ENCODE measurements around the gene PLA2G3. TPM values are rescaled to one million over a fixed set of nuclear protein-coding genes. Genes with fewer than 3 reads are reported as not detected.

Gene PLA2G3
- polyA plus RNA-seq, 1 experiment = 0.10 TPM

DNA sequence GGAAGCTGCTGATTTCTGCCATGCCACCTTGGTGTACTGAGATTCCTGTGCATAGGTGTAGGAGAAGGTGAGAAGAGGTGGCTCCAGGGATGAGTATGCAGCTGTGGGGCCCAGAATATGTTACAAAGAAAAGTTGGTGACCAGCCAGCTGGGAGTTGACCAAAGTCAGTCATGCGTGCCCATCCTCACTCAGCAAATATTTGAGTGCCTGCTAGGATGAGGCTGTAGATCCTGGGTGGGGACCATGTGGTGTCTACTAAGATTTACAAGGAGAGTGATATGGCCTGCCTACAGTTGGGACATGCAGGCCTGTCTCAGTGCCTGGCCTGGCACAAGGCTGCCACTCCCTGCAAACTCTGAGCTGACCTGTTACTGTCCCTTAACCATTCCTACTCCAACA lies 39.0 kb upstream of the PLA2G3 start:
- Histone ChIP-seq H3K4me3 (ENCODE audit: low read depth, low read length) (no peak overlapping the region), H3K27ac (ENCODE audit: low read depth, low read length) (no peak overlapping the region), H3K27me3 (ENCODE audit: control insufficient read depth, insufficient read depth, low read length) (no peaks in the 10 kb centered on the region), H3K9me3 (ENCODE audit: control insufficient read depth, insufficient read depth, low read length) (peaks cover 3% of the 10 kb centered on the region; the same call in 1 of the 2 replicates)
- DNase-seq (ENCODE audit: low read depth, low spot score) = no peak
- TF ChIP-seq, protein P1, sequence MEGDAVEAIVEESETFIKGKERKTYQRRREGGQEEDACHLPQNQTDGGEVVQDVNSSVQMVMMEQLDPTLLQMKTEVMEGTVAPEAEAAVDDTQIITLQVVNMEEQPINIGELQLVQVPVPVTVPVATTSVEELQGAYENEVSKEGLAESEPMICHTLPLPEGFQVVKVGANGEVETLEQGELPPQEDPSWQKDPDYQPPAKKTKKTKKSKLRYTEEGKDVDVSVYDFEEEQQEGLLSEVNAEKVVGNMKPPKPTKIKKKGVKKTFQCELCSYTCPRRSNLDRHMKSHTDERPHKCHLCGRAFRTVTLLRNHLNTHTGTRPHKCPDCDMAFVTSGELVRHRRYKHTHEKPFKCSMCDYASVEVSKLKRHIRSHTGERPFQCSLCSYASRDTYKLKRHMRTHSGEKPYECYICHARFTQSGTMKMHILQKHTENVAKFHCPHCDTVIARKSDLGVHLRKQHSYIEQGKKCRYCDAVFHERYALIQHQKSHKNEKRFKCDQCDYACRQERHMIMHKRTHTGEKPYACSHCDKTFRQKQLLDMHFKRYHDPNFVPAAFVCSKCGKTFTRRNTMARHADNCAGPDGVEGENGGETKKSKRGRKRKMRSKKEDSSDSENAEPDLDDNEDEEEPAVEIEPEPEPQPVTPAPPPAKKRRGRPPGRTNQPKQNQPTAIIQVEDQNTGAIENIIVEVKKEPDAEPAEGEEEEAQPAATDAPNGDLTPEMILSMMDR (IDR thresholded peaks at IDR 0.05; ENCODE audit: low read depth, low read length) = no peak
- ChIA-PET CTCF (interaction anchor here (1.1 to 1.5 kb wide), 2 partner anchors 33 to 93 kb away, joined by 3 read pairs; partner anchors contain the start of gene LIMK2), POLR2A (no interaction called here)

DNA sequence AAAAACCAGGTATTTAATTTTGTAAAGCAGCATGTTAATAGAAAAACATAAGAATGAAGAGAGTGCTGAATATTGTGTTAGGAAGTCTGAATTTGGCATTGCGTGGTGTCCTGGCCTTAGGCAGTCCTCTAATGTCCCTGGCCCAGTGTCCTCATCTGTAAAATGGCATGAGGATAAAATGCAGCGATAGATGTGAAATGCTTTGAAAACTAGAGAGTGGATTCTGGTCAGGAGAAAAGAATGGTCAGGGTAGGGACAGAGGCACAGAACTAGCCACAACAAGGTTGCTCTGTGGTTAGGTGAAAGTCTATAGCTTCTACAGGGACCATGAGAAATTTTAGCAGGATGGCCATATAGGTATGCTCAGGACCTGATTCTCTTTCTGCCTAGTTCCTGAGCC lies 38.6 kb upstream of the PLA2G3 start:
- H3K4me3 ChIP-seq (ENCODE audit: low read depth, low read length) = no peak overlapping the region
- no peaks in the 10 kb centered on the region for H3K9me3 ChIP-seq (ENCODE audit: control insufficient read depth, insufficient read depth, low read length)
- TF ChIP-seq, protein P1 (IDR thresholded peaks at IDR 0.05; ENCODE audit: low read depth, low read length) = no peak
- ChIA-PET POLR2A (no interaction called here), CTCF (interaction anchor here (1.1 to 2.8 kb wide), 5 partner anchors 13 to 93 kb away, joined by 3 to 13 read pairs (median 3); partner anchors contain the start of genes LIMK2 and SELENOM)
- no peaks in the 10 kb centered on the region for H3K27me3 ChIP-seq (ENCODE audit: control insufficient read depth, insufficient read depth, low read length)
- no peak for DNase-seq (ENCODE audit: low read depth, low spot score)
- H3K27ac ChIP-seq (ENCODE audit: low read depth, low read length) = peak overlapping the region; percentile 21

DNA sequence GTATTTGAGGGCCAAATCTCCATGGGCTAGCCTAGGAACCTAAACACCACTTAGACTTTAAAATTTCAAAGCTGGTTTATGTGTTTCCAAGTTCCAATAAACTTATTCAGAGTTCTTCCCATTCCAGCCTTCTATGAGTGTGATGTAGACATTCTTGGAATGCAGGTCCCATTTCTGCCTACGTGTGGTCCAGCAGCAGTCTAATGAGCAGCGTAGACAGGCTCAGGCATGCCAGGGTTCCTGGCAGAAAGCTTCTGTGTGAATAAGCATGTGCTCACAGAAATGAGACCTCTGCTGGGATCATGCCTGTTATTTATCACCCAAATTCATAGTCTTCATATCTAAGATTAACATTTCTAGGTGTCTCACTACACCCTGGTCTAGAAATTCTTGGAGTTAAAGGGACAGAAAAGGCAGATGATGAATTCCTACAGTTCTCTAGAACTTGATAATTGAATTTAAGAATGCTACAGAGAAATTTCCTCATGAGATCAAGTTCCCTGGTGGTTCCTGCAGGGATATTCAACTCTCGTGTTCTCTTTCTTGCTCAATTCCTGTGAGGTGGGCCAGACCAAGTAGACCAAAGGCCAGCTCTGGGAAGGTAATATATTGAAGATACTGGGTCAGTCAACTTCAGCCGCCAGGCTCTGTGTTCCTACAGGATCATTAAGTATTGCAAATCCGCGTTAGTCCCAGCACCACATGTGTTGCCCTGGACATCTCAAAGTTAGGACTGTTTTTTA lies 37.3 kb upstream of the PLA2G3 start:
- no peaks in the 10 kb centered on the region for H3K27me3 ChIP-seq (ENCODE audit: control insufficient read depth, insufficient read depth, low read length)
- CTCF ChIA-PET = interaction anchor here (1.0 to 2.8 kb wide), 6 partner anchors 10 to 114 kb away, joined by 3 to 13 read pairs (median 4); partner anchors contain the start of genes PIK3IP1 and SELENOM
- TF ChIP-seq, protein P1 (IDR thresholded peaks at IDR 0.05; ENCODE audit: low read depth, low read length) = peak; percentile 12; the same call in 1 of the 2 replicates
- POLR2A ChIA-PET = interaction anchor here (0.6 to 1.0 kb wide), 2 partner anchors 22 to 314 kb away, joined by 3 read pairs; no protein-coding TSS in a partner anchor
- DNase-seq (ENCODE audit: low read depth, low spot score) = peak; percentile 83
- no peak overlapping the region for H3K4me3 ChIP-seq (ENCODE audit: low read depth, low read length)
- H3K27ac ChIP-seq (ENCODE audit: low read depth, low read length) = peak overlapping the region; percentile 90
- H3K9me3 ChIP-seq (ENCODE audit: control insufficient read depth, insufficient read depth, low read length) = no peaks in the 10 kb centered on the region

DNA sequence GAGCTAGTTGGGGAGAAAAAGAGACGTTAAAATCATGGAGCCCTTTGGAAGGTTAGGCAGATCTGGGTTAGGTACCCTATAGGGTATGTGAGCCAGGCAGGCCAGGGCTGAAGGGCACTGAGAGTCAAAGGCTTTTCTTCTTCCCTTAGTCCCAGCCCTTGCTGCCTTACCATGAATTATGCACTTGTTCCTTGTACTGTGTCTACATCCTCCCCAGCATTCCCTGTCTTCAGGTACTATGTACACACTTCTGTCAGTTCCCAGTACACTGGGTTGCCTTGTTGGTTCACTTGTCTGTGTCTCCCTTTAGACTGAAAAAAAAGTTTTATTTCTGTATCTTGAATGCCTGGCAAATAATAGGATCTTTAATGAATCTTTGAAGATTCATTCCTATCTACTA lies 36.6 kb upstream of the PLA2G3 start:
- H3K27ac ChIP-seq (ENCODE audit: low read depth, low read length) = peak overlapping the region; percentile 90
- TF ChIP-seq, protein P1 (IDR thresholded peaks at IDR 0.05; ENCODE audit: low read depth, low read length) = no peak
- no peaks in the 10 kb centered on the region for H3K9me3 ChIP-seq (ENCODE audit: control insufficient read depth, insufficient read depth, low read length)
- DNase-seq (ENCODE audit: low read depth, low spot score) = no peak
- no peak overlapping the region for H3K4me3 ChIP-seq (ENCODE audit: low read depth, low read length)
- POLR2A ChIA-PET = interaction anchor here (1.0 kb wide), 1 partner anchor 21 kb away, joined by 3 read pairs; no protein-coding TSS in a partner anchor
- CTCF ChIA-PET = interaction anchor here (1.3 to 2.8 kb wide), 3 partner anchors 11 to 115 kb away, joined by 3 to 13 read pairs (median 3); partner anchors contain the start of genes PIK3IP1 and SELENOM
- no peaks in the 10 kb centered on the region for H3K27me3 ChIP-seq (ENCODE audit: control insufficient read depth, insufficient read depth, low read length)

All from AG04450 (cell line).